ENCODE data around the gene CD38.

Gene CD38

GRCh38 chr4:15899511-15899910 lies 121.4 kb downstream of the CD38 start:
- no peak for TF ChIP-seq CTCF (conservative IDR thresholded peaks at IDR 0.05; ENCODE audit: low read length)

GRCh38 chr4:15901007-15901406 lies 122.9 kb downstream of the CD38 start:
- DNase-seq (ENCODE audit: low read depth) = no peak
- H3K4me3 ChIP-seq (ENCODE audit: low read length) = no peak overlapping the region
- TF ChIP-seq CTCF (conservative IDR thresholded peaks at IDR 0.05; ENCODE audit: low read length) = no peak

More at GRCh38 chr4:15899511-15899910, 121.4 kb downstream of the CD38 start:
- H3K4me3 ChIP-seq (ENCODE audit: low read length) = no peak overlapping the region
- no peak for DNase-seq (ENCODE audit: low read depth)

- DNase-seq (ENCODE audit: low read depth) = no peak
- no peak overlapping the region for H3K4me3 ChIP-seq (ENCODE audit: low read length)
- TF ChIP-seq CTCF (conservative IDR thresholded peaks at IDR 0.05; ENCODE audit: low read length) = no peak
Measured at GRCh38 chr4:15901998-15902397, 123.9 kb downstream of the CD38 start.

- TF ChIP-seq CTCF (conservative IDR thresholded peaks at IDR 0.05; ENCODE audit: low read length) = no peak
- DNase-seq (ENCODE audit: low read depth) = no peak
- H3K4me3 ChIP-seq (ENCODE audit: low read length) = no peak overlapping the region
Measured at GRCh38 chr4:15902746-15903145, 124.6 kb downstream of the CD38 start.

Data from AG10803 (cell line).